Stomach (tissue), 9 donors: ENCODE results near the gene GRIK1. TPM values are rescaled to one million over a fixed set of nuclear protein-coding genes. Genes with fewer than 3 reads are reported as not detected.

Source experiments
- DNase-seq, 2 donors: peaks; one replicate each; pipeline versions ENCODE4 v3.0.0 to v3.0.0-alpha.2; 2013 to 2019
- H3K27ac ChIP-seq, 5 donors: fragments of 200-600 bp in 4 of 5; sonication (generic) in 4 of 5; one replicate each; pipeline ENCODE4 v1.5.1; 2013 to 2019; ENCODE audit warnings: mild to moderate bottlenecking in 1 of 5, moderate library complexity in 1 of 5
- H3K27me3 ChIP-seq, 3 donors: fragments of 200-600 bp; sonication (generic); one replicate each; pipeline ENCODE4 v1.5.1; 2017 to 2019; ENCODE audit warnings: mixed run types in 1 of 3
- H3K36me3 ChIP-seq, 4 donors: fragments of 200-600 bp; sonication (generic); 1 replicate in 3 of 4; 2 replicates in 1 of 4; pipeline ENCODE4 v1.5.1; 2016 to 2019
- H3K4me1 ChIP-seq, 4 donors: fragments of 200-600 bp; sonication (generic); one replicate each; pipeline ENCODE4 v1.5.1; 2016 to 2019
- H3K4me3 ChIP-seq, 4 donors: fragments of 200-600 bp; sonication (generic) in 3 of 4; one replicate each; pipeline ENCODE4 v1.5.1; 2016 to 2019; ENCODE audit warnings: mild to moderate bottlenecking in 1 of 4
- H3K9me3 ChIP-seq, 4 donors: fragments of 200-600 bp; sonication (generic); one replicate each; pipeline ENCODE4 v1.5.1; 2016 to 2019
- EP300 ChIP-seq: sonication (generic); formaldehyde crosslinking; IDR thresholded peaks from one replicate; pipeline ENCODE4 v1.6.1; 2017; ENCODE audit warnings: antibody characterized with exemption
- POLR2A ChIP-seq, 4 donors: fragments of 450-650 bp; IDR thresholded peaks; one replicate each; pipeline ENCODE4 v1.6.1; 2016; ENCODE audit warnings: antibody characterized with exemption in 4 of 4, control low read depth in 2 of 4, mild to moderate bottlenecking in 1 of 4, moderate library complexity in 1 of 4
- POLR2AphosphoS5 ChIP-seq, 3 donors: sonication (generic); formaldehyde crosslinking; IDR thresholded peaks; one replicate each; pipeline ENCODE4 v1.6.1; 2016; ENCODE audit warnings: antibody characterized with exemption in 3 of 3
- WGBS, 5 donors: extraction: QIAGEN DNeasy Blood & Tissue Kit in 3 of 5; methylation state at CpG; one replicate each; pipeline versions ENCODE4 v1.1.5 to v1.1.7; 2013 to 2018; 5-methylcytosine and 5-hydroxymethylcytosine counted together
- intact Hi-C: fragments of 100-400 bp; cut with DNase I; formaldehyde crosslinking; loops from one replicate; pipeline ENCODE4 v1.15.1; 2023; ENCODE audit warnings: low total_unique reads
- polyA plus RNA-seq, 3 donors: library from polyadenylated mRNA; stranded (reverse); fragments of 200-250 nt; gene quantifications; one replicate each; pipeline ENCODE4 v1.2.3, GENCODE V29; 2013
- total RNA-seq, 5 donors: library from RNA; depleted of rRNA; stranded (reverse); fragments of >200 nt; gene quantifications; one replicate each; pipeline versions ENCODE4 v1.1.0 to v1.2.3, GENCODE V29; 2014 to 2016
- TF ChIP-seq, protein P1 (sequence below), 7 experiments: fragments of 450-650 bp in 4 of 7; fragments of 200-600 bp in 3 of 7; sonication (generic) in 3 of 7; IDR thresholded peaks; one replicate each; pipeline ENCODE4 v1.5.1; 2016 to 2019; ENCODE audit warnings: antibody characterized with exemption in 7 of 7, control low read depth in 2 of 7, mild to moderate bottlenecking in 1 of 7
- donor health status: healthy with polysubstance abuse.
- donor health status: Bipolar disorder and iron deficiency.
- donor health status: healthy.

GRIK1 gene
- total and polyA plus RNA-seq, 8 donors = 0.06 to 1.5 (median 0.66) TPM; not detected in 4

- H3K4me3 ChIP-seq = no peak overlapping the region
- no peak overlapping the region for H3K27ac ChIP-seq
- 71 to 84% (median 78%) methylated on average over 4 of the region's 4 CpGs for WGBS, 5 donors
- peaks cover 0 to 8% (median 5%) of the 10 kb centered on the region in 4 donors for H3K9me3 ChIP-seq
- no peak for DNase-seq
- intact Hi-C loops = no loop called here
- TF ChIP-seq EP300 (no peak), POLR2A (IDR thresholded peaks at IDR 0.05) (no peak), POLR2AphosphoS5 (IDR thresholded peaks at IDR 0.05) (no peak)
- TF ChIP-seq, protein P1, sequence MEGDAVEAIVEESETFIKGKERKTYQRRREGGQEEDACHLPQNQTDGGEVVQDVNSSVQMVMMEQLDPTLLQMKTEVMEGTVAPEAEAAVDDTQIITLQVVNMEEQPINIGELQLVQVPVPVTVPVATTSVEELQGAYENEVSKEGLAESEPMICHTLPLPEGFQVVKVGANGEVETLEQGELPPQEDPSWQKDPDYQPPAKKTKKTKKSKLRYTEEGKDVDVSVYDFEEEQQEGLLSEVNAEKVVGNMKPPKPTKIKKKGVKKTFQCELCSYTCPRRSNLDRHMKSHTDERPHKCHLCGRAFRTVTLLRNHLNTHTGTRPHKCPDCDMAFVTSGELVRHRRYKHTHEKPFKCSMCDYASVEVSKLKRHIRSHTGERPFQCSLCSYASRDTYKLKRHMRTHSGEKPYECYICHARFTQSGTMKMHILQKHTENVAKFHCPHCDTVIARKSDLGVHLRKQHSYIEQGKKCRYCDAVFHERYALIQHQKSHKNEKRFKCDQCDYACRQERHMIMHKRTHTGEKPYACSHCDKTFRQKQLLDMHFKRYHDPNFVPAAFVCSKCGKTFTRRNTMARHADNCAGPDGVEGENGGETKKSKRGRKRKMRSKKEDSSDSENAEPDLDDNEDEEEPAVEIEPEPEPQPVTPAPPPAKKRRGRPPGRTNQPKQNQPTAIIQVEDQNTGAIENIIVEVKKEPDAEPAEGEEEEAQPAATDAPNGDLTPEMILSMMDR (IDR thresholded peaks at IDR 0.05) = no peak
- H3K36me3 ChIP-seq = no peaks in the 10 kb centered on the region
- no peaks in the 10 kb centered on the region for H3K27me3 ChIP-seq
- no peaks in the 10 kb centered on the region for H3K4me1 ChIP-seq
Measured at GRCh38 chr21:29508301-29508700, 431.5 kb downstream of the GRIK1 start.

- H3K4me1 ChIP-seq = no peaks in the 10 kb centered on the region
- no peaks in the 10 kb centered on the region for H3K27me3 ChIP-seq
- no peaks in the 10 kb centered on the region for H3K36me3 ChIP-seq
- DNase-seq = no peak
- WGBS, 5 donors = 71 to 84% (median 80%) methylated on average over 3 of the region's 3 CpGs
- TF ChIP-seq POLR2A (IDR thresholded peaks at IDR 0.05) (no peak), POLR2AphosphoS5 (IDR thresholded peaks at IDR 0.05) (no peak), EP300 (no peak)
- TF ChIP-seq, protein P1 (IDR thresholded peaks at IDR 0.05) = no peak
- no peak overlapping the region for H3K27ac ChIP-seq
- intact Hi-C loops = no loop called here
- H3K4me3 ChIP-seq = no peak overlapping the region
- H3K9me3 ChIP-seq = no peaks in the 10 kb centered on the region
Measured at GRCh38 chr21:29506947-29507346, 432.8 kb downstream of the GRIK1 start.

DNA sequence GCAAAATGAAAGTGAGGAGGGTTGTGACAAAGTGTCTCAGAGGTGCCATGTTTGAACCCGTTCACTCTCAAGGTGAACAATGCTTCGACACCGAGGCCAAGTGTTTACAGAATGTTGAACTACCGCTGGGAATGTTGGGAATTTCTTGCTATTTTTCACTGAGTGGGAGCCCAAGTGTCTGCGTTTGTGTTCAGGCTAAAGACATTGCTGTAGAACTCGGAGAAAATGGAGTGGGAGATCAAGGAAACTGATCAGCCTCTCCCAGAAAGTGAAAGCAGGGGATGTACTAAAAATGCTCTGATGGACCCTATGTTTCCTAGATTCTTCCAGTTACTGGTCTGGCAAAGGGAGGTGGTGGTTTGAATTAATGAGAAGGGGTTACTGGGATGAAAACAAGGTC is 433.6 kb downstream of the GRIK1 start:
- no peak for TF ChIP-seq POLR2A (IDR thresholded peaks at IDR 0.05)
- TF ChIP-seq POLR2AphosphoS5 (IDR thresholded peaks at IDR 0.05) = no peak
- TF ChIP-seq, protein P1 (IDR thresholded peaks at IDR 0.05) = no peak
- no peak for TF ChIP-seq EP300
- H3K9me3 ChIP-seq = no peaks in the 10 kb centered on the region
- WGBS, 5 donors = 51 to 67% (median 57%) methylated on average over 6 of the region's 6 CpGs
- no peak overlapping the region for H3K27ac ChIP-seq
- intact Hi-C loops = no loop called here
- H3K4me1 ChIP-seq = no peaks in the 10 kb centered on the region
- no peak for DNase-seq
- no peak overlapping the region for H3K4me3 ChIP-seq
- no peaks in the 10 kb centered on the region for H3K36me3 ChIP-seq
- H3K27me3 ChIP-seq = no peaks in the 10 kb centered on the region

DNA sequence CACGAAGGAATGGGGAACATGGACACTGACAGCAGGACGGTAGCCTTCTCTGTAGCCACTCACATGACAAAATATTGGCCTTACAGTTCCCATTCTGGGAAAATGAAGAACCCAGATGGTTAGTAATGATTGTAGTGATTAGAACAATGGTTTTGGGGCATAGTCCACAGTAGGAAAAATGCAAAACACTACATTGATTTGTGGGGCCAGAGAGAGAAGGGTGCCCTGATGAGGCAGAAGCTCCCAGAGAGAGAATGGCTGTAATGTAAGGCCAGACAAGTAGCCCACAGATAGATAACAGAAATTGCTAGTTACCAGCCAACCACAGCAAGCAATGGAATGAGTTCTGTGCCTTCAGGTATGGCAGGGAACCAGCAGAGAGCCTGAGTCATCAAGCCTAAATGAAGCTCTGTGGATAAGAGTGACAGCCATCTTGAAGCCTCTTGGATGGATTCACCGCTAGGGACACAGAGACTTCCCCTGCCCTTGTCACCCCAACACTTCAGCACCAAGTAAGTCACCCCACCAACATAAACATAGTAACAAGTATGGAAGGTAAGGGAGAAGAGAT is 435.0 kb downstream of the GRIK1 start:
- WGBS, 5 donors = 52 to 73% (median 57%) methylated on average over 3 of the region's 3 CpGs
- TF ChIP-seq, protein P1 (IDR thresholded peaks at IDR 0.05) = no peak
- TF ChIP-seq POLR2A (IDR thresholded peaks at IDR 0.05) (no peak), POLR2AphosphoS5 (IDR thresholded peaks at IDR 0.05) (no peak), EP300 (no peak)
- intact Hi-C loops = no loop called here

More for the DNA sequence above, 435.0 kb downstream of the GRIK1 start:
- Histone ChIP-seq H3K4me3 (no peak overlapping the region), H3K9me3 (no peaks in the 10 kb centered on the region), H3K4me1 (no peaks in the 10 kb centered on the region), H3K36me3 (no peaks in the 10 kb centered on the region), H3K27ac (no peak overlapping the region), H3K27me3 (no peaks in the 10 kb centered on the region)
- no peak for DNase-seq
